HG02610 (cell line): ENCODE results near the gene WDR12.
"Not testable (repeated sequence)": the region's sequence is repeated elsewhere in the genome, so short reads cannot be mapped to it uniquely, and the experiment has no call there.

Experiments used
- ATAC-seq: cut with Tn5 transposase; IDR thresholded peaks from one replicate; pipeline ENCODE4 v1.9.1; 2021; ENCODE audit warnings: mild to moderate bottlenecking, moderate library complexity; ENCODE audit not compliant: unreplicated experiment

The WDR12 gene

GRCh38 chr2:202885190-202885589, 26.3 kb downstream of the WDR12 start:
- ATAC-seq: no peak

- no peak for ATAC-seq
Observed at GRCh38 chr2:202883987-202884675, 27.3 kb downstream of the WDR12 start.

- ATAC-seq: no peak
Observed at GRCh38 chr2:202881570-202881969, 29.9 kb downstream of the WDR12 start.

- ATAC-seq: no peak
Observed at GRCh38 chr2:202877699-202878098, 33.8 kb downstream of the WDR12 start.

GRCh38 chr2:202871300-202872141, 40.0 kb downstream of the WDR12 start, which contains the start of gene ICA1L:
Gene ICA1L (minus strand): TSS chr2:202871766. CDS start chr2:202829009, 42,757 bp downstream.
- peak; percentile 58 for ATAC-seq

- ATAC-seq: peak; percentile 72
Observed at GRCh38 chr2:202870431-202871299, 40.8 kb downstream of the WDR12 start.

- no peak for ATAC-seq
Observed at GRCh38 chr2:202861987-202862386, 49.5 kb downstream of the WDR12 start.

GRCh38 chr2:202858601-202859000, 52.9 kb downstream of the WDR12 start:
- no peak for ATAC-seq

GRCh38 chr2:202849343-202849742, 62.1 kb downstream of the WDR12 start:
- ATAC-seq: not testable (repeated sequence)

GRCh38 chr2:202848813-202849212, 62.7 kb downstream of the WDR12 start:
- ATAC-seq: no peak

- no peak for ATAC-seq
Observed at GRCh38 chr2:202847693-202848524, 63.6 kb downstream of the WDR12 start.

- ATAC-seq: no peak
Observed at GRCh38 chr2:202844656-202845055, 66.8 kb downstream of the WDR12 start.

- no peak for ATAC-seq
Observed at GRCh38 chr2:202842690-202843089, 68.8 kb downstream of the WDR12 start.

- no peak for ATAC-seq
Observed at GRCh38 chr2:202841090-202841867, 70.2 kb downstream of the WDR12 start.

GRCh38 chr2:202831242-202832220, 79.9 kb downstream of the WDR12 start:
- no peak for ATAC-seq

- no peak for ATAC-seq
Observed at GRCh38 chr2:202824901-202825300, 86.6 kb downstream of the WDR12 start.
